Caco-2 (cell line): ENCODE data around the gene ARL4A. TPM values are rescaled to one million over a fixed set of nuclear protein-coding genes. Genes with fewer than 3 reads are reported as not detected.
"Not testable (repeated sequence)": the region's sequence is repeated elsewhere in the genome, so short reads cannot be mapped to it uniquely, and the experiment has no call there.

Experiments used
- BruUV-seq: library from RNA; stranded (reverse); fragments of 400-500 nt; replicated peaks from 2 replicates; lab custom pipeline; 2021; lab: Mats Ljungman, UMichigan
- CTCF ChIA-PET: fragments of 300-600 bp; sonication (Branson Sonifier 250); formaldehyde crosslinking; loops from one replicate; lab custom pipeline; 2022; ENCODE audit warnings: antibody characterized with exemption; lab: Charles Lee
- POLR2A ChIA-PET: fragments of 300-600 bp; sonication (Branson Sonifier 250); formaldehyde crosslinking; loops from one replicate; lab custom pipeline; 2022; ENCODE audit warnings: antibody characterized with exemption; lab: Charles Lee
- DNase-seq, 2 experiments: peaks; one replicate each; pipeline versions ENCODE4 v3.0.0 to v3.0.0-alpha.2; 2020 to 2022
- H3K27me3 ChIP-seq: replicated peaks from 2 replicates; pipeline ENCODE4 v1.6.0; 2011; ENCODE audit warnings: low read length; ENCODE audit not compliant: control insufficient read depth, insufficient read depth
- H3K36me3 ChIP-seq: 2 replicates; pipeline ENCODE4 v1.5.1; 2011; ENCODE audit warnings: low read length; ENCODE audit not compliant: control insufficient read depth, insufficient read depth
- H3K4me1 ChIP-seq: fragments of 250-450 bp; sonication (Bioruptor Pico); 2 replicates; pipeline ENCODE4 v1.5.1; 2020; ENCODE audit warnings: mild to moderate bottlenecking
- H3K4me3 ChIP-seq: 2 replicates; pipeline ENCODE4 v1.5.1; 2011; ENCODE audit warnings: low read depth, mild to moderate bottlenecking, control low read depth, low read length
- H3K9me3 ChIP-seq: fragments of 250-450 bp; sonication (Bioruptor Pico); 2 replicates; pipeline ENCODE4 v1.5.1; 2020; ENCODE audit warnings: mild to moderate bottlenecking, moderate library complexity
- H3K27ac Mint-ChIP-seq: one replicate; pipeline ENCODE4 v1.8.0; 2022; ENCODE audit warnings: mixed read lengths; ENCODE audit not compliant: unreplicated experiment
- H3K27me3 Mint-ChIP-seq: one replicate; pipeline ENCODE4 v1.8.0; 2022; ENCODE audit warnings: mixed read lengths; ENCODE audit not compliant: insufficient read depth, unreplicated experiment
- H3K36me3 Mint-ChIP-seq: one replicate; pipeline ENCODE4 v1.8.0; 2022; ENCODE audit warnings: mild to moderate bottlenecking, mixed read lengths; ENCODE audit not compliant: insufficient read depth, unreplicated experiment
- H3K4me1 Mint-ChIP-seq: one replicate; pipeline ENCODE4 v1.8.0; 2022; ENCODE audit warnings: low read depth, mixed read lengths; ENCODE audit not compliant: unreplicated experiment
- H3K4me3 Mint-ChIP-seq: one replicate; pipeline ENCODE4 v1.8.0; 2022; ENCODE audit warnings: mild to moderate bottlenecking, moderate library complexity, mixed read lengths; ENCODE audit not compliant: unreplicated experiment
- H3K9me3 Mint-ChIP-seq: one replicate; pipeline ENCODE4 v1.8.0; 2022; ENCODE audit warnings: mixed read lengths; ENCODE audit not compliant: unreplicated experiment
- intact Hi-C: fragments of 100-400 bp; cut with micrococcal nuclease; formaldehyde crosslinking; loops from one replicate; pipeline ENCODE4 v1.10.0; 2022; ENCODE audit not compliant: unreplicated experiment
- total RNA-seq: library from RNA; stranded (reverse); gene quantifications from 2 replicates; pipeline ENCODE4 v1.2.3, GENCODE V29; 2022
- TF ChIP-seq, protein P1 (sequence below), 2 experiments: fragments of 200-600 bp in 1 of 2; IDR thresholded peaks; 1 replicate in 1 of 2; 2 replicates in 1 of 2; pipeline versions ENCODE4 v1.5.1 to v1.8.0; 2011 to 2022; ENCODE audit warnings: antibody characterized with exemption in 1 of 2, control low read depth in 1 of 2, inconsistent platforms in 1 of 2, low read depth in 1 of 2, low read length in 1 of 2, mild to moderate bottlenecking in 1 of 2, moderate library complexity in 1 of 2; ENCODE audit not compliant: insufficient read depth in 1 of 2, severe bottlenecking in 1 of 2, unreplicated experiment in 1 of 2

ARL4A gene
- total RNA-seq, 1 experiment from 2014 or later = 40.6 TPM

DNA sequence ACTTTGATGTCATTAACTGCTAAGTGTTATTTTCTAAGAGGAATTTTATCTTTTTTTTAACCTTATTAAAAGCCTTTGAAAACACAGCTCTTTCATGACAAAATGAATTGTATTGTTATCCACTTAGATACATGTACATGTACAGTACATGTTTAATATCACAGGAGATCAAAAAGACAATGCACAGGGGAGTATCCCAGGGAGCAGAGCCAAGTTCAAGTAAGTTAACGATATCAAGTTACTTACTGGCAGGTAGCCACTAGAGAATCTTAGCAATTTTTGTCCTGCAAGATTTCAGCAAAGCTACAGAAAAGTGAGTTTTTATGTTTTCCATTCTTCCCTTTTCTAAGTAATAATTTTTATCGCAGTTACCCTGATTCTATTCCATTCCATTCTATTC, 33.9 kb upstream of the ARL4A start:
- Mint-ChIP-seq H3K4me1 (peaks cover 12% of the 10 kb centered on the region), H3K27ac (no peak overlapping the region)

DNA sequence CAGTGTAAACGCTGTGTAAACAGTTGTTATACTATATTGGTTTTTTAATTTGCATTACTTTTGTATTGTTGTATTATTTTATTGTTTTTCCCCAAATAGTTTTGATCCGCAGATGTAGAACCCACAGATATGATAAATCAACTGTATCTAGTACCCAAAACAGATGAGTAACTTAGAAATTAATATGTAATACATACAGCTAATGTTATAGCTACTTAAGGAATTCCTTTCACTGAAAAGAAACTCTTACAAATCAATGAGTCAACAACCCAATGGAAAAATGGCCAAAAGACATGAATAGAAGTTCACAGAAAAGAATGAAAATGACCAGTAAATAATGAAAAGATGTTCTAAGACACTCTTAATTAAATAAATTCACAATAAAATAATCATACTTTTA, 32.3 kb upstream of the ARL4A start:
- Mint-ChIP-seq H3K27me3 (no peaks in the 10 kb centered on the region), H3K9me3 (no peaks in the 10 kb centered on the region), H3K4me1 (no peaks in the 10 kb centered on the region), H3K27ac (no peak overlapping the region), H3K36me3 (no peaks in the 10 kb centered on the region), H3K4me3 (no peak overlapping the region)
- no peak for DNase-seq
- TF ChIP-seq, protein P1, sequence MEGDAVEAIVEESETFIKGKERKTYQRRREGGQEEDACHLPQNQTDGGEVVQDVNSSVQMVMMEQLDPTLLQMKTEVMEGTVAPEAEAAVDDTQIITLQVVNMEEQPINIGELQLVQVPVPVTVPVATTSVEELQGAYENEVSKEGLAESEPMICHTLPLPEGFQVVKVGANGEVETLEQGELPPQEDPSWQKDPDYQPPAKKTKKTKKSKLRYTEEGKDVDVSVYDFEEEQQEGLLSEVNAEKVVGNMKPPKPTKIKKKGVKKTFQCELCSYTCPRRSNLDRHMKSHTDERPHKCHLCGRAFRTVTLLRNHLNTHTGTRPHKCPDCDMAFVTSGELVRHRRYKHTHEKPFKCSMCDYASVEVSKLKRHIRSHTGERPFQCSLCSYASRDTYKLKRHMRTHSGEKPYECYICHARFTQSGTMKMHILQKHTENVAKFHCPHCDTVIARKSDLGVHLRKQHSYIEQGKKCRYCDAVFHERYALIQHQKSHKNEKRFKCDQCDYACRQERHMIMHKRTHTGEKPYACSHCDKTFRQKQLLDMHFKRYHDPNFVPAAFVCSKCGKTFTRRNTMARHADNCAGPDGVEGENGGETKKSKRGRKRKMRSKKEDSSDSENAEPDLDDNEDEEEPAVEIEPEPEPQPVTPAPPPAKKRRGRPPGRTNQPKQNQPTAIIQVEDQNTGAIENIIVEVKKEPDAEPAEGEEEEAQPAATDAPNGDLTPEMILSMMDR (IDR thresholded peaks at IDR 0.05; ENCODE audit: insufficient read depth in 1 of 2, low read depth in 1 of 2, low read length in 1 of 2, severe bottlenecking in 1 of 2, unreplicated experiment in 1 of 2) = no peak
- ChIA-PET POLR2A (no interaction called here), CTCF (no interaction called here)
- H3K9me3 ChIP-seq = no peaks in the 10 kb centered on the region
- H3K4me1 ChIP-seq = peaks cover under 1% of the 10 kb centered on the region; the same call in 1 of the 2 replicates
- H3K27me3 ChIP-seq = no peaks in the 10 kb centered on the region
- intact Hi-C loops = no loop called here
- no peaks in the 10 kb centered on the region for H3K36me3 ChIP-seq
- no peak overlapping the region for H3K4me3 ChIP-seq
- BruUV-seq = no TSS peak

More for the DNA sequence above, 33.9 kb upstream of the ARL4A start:
- DNase-seq = no peak
- Mint-ChIP-seq H3K27me3 (no peaks in the 10 kb centered on the region), H3K9me3 (no peaks in the 10 kb centered on the region), H3K36me3 (no peaks in the 10 kb centered on the region), H3K4me3 (no peak overlapping the region)
- Histone ChIP-seq H3K36me3 (no peaks in the 10 kb centered on the region), H3K4me3 (no peak overlapping the region), H3K27me3 (no peaks in the 10 kb centered on the region), H3K4me1 (peaks cover 10% of the 10 kb centered on the region), H3K9me3 (no peaks in the 10 kb centered on the region)
- ChIA-PET CTCF (no interaction called here), POLR2A (no interaction called here)
- intact Hi-C loops = no loop called here
- BruUV-seq = no TSS peak
- TF ChIP-seq, protein P1 (IDR thresholded peaks at IDR 0.05; ENCODE audit: insufficient read depth in 1 of 2, low read depth in 1 of 2, low read length in 1 of 2, severe bottlenecking in 1 of 2, unreplicated experiment in 1 of 2) = no peak

DNA sequence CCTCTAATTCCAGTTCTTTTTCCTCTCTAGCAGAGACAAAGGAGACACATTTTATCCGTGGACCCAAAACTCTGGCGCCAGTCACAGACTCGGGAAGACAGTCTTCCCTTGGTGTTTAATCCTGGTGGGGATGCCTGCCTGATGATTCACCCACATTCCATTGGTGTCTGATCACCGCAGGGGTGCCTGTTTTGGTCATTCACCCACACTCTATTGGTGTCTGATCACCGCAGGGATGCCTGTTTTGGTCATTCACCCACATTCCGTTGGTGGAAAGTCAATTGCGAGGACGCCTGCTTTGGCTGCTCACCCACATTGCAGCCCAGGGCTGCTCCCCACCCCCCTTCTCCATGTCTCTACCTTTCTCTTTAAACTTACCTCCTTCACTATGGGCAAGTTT, 27.0 kb upstream of the ARL4A start:
- H3K36me3 Mint-ChIP-seq, H3K36me3 ChIP-seq, POLR2A ChIA-PET, intact Hi-C loops, H3K27me3 Mint-ChIP-seq, H3K27me3 ChIP-seq, BruUV-seq, H3K4me1 Mint-ChIP-seq, H3K4me3 Mint-ChIP-seq, H3K4me1 ChIP-seq, CTCF ChIA-PET, H3K9me3 ChIP-seq, H3K9me3 Mint-ChIP-seq, H3K4me3 ChIP-seq: not testable (repeated sequence)
- peak overlapping the region; percentile 50 for H3K27ac Mint-ChIP-seq
- DNase-seq = peak; percentile 26 to 59

DNA sequence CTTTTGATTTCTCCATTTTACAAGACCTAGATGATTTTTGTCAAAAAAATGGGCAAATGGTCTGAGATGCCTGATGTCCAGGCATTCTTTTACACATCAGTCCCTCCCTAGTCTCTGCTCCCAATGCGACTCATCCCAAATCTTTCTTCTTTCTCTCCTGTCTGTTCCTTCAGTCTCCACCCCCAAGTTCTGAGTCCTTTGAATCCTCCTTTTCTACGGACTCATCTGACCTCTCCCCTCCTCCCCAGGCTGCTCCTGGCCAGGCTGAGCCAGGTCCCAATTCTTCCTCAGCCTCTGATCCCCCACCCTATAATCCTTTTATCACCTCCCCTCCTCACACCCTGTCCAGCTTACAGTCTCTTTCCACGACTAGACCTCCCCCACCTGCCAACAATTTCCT, 26.4 kb upstream of the ARL4A start:
- H3K9me3 Mint-ChIP-seq, DNase-seq, H3K4me3 Mint-ChIP-seq, H3K4me1 ChIP-seq, BruUV-seq, H3K4me1 Mint-ChIP-seq, POLR2A ChIA-PET, H3K36me3 ChIP-seq, H3K36me3 Mint-ChIP-seq, intact Hi-C loops, H3K27me3 ChIP-seq, H3K9me3 ChIP-seq, H3K4me3 ChIP-seq, CTCF ChIA-PET, H3K27me3 Mint-ChIP-seq: not testable (repeated sequence)
- H3K27ac Mint-ChIP-seq = peak overlapping the region; percentile 50
